Astrocyte of the cerebellum (primary cell): ENCODE data around the gene FOXN3.

Experiments used
- DNase-seq: peaks from one replicate; pipeline ENCODE4 v3.0.0-alpha.2; 2011; ENCODE audit warnings: low read depth
- H3K4me3 ChIP-seq: 2 replicates; pipeline ENCODE4 v1.5.1; 2011; ENCODE audit warnings: mild to moderate bottlenecking, low read depth, low read length, moderate library complexity
- in situ Hi-C: cut with HindIII; loops from 2 replicates; pipeline ENCODE4 v1.10.0; 2017; ENCODE audit warnings: low sequenced_read_pairs
- TF ChIP-seq, protein P1 (sequence below): IDR thresholded peaks from 2 replicates; pipeline ENCODE4 v1.5.1; 2012; ENCODE audit warnings: low read length, low read depth, moderate library complexity, mild to moderate bottlenecking; ENCODE audit errors: missing control alignments

The FOXN3 gene

GRCh38 chr14:89435492-89435891, 18.5 kb upstream of the FOXN3 start:
- DNase-seq, result peak; percentile 49
- H3K4me3 ChIP-seq, result no peak overlapping the region
- in situ Hi-C loops, result no loop called here
- TF ChIP-seq, protein P1, sequence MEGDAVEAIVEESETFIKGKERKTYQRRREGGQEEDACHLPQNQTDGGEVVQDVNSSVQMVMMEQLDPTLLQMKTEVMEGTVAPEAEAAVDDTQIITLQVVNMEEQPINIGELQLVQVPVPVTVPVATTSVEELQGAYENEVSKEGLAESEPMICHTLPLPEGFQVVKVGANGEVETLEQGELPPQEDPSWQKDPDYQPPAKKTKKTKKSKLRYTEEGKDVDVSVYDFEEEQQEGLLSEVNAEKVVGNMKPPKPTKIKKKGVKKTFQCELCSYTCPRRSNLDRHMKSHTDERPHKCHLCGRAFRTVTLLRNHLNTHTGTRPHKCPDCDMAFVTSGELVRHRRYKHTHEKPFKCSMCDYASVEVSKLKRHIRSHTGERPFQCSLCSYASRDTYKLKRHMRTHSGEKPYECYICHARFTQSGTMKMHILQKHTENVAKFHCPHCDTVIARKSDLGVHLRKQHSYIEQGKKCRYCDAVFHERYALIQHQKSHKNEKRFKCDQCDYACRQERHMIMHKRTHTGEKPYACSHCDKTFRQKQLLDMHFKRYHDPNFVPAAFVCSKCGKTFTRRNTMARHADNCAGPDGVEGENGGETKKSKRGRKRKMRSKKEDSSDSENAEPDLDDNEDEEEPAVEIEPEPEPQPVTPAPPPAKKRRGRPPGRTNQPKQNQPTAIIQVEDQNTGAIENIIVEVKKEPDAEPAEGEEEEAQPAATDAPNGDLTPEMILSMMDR, result no peak

- no peak for DNase-seq
- H3K4me3 ChIP-seq, result no peak overlapping the region
- TF ChIP-seq, protein P1, result no peak
- in situ Hi-C loops, result no loop called here
Measured at GRCh38 chr14:89432226-89432625, 15.2 kb upstream of the FOXN3 start.

- in situ Hi-C loops, result no loop called here
- TF ChIP-seq, protein P1, result no peak
- no peak overlapping the region for H3K4me3 ChIP-seq
- no peak for DNase-seq
Measured at GRCh38 chr14:89430391-89431236, 13.6 kb upstream of the FOXN3 start.

GRCh38 chr14:89429199-89430181, 12.5 kb upstream of the FOXN3 start:
- no peak for DNase-seq
- TF ChIP-seq, protein P1, result no peak
- no peak overlapping the region for H3K4me3 ChIP-seq
- in situ Hi-C loops, result no loop called here

GRCh38 chr14:89428546-89429198, 11.6 kb upstream of the FOXN3 start:
- TF ChIP-seq, protein P1, result no peak
- in situ Hi-C loops, result no loop called here
- DNase-seq, result no peak
- H3K4me3 ChIP-seq, result no peak overlapping the region

DNA sequence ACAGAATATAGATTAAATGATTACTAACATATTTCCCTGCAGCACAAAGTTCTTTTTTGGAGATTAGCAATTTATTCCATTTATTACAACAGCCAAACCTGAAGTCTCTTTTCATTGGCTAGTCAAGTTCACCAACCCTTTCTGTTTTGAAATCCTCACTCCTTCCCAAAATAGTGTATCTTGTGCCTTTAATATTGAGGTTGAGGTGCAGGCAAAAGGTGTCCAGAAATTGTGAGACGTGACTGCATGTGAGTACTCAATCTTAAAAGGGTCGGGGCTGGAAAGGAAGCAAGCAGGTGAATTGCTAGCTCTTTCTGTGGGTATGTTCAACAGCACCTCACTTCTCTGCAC, 11.1 kb upstream of the FOXN3 start:
- H3K4me3 ChIP-seq, result no peak overlapping the region
- TF ChIP-seq, protein P1, result no peak
- in situ Hi-C loops, result no loop called here
- DNase-seq, result no peak
